SK-MEL-5 (cell line): ENCODE data around the gene FPR3. TPM values are rescaled to one million over a fixed set of nuclear protein-coding genes. Genes with fewer than 3 reads are reported as not detected.
"Not testable (repeated sequence)": the region's sequence is repeated elsewhere in the genome, so short reads cannot be mapped to it uniquely, and the experiment has no call there.

Source experiments
- DNase-seq: peaks from one replicate; pipeline ENCODE4 v3.0.0-alpha.2; 2016; ENCODE audit warnings: low read depth, low spot score
- in situ Hi-C: cut with HindIII; loops from 2 replicates; pipeline ENCODE4 v1.10.0; 2016; ENCODE audit warnings: low sequenced_read_pairs, high pct_unique_total_duplicates, low pct_unique_long_range_greater_than_20kb
- polyA plus RNA-seq, 2 experiments: library from polyadenylated mRNA; depleted of rRNA; stranded (reverse); fragments of >200 nt; gene quantifications; 2 replicates each; pipeline ENCODE4 v1.2.3, GENCODE V29; 2015
- total RNA-seq: library from RNA; depleted of rRNA; stranded (reverse); fragments of >200 nt; shearing (Covaris generic); gene quantifications from 2 replicates; pipeline ENCODE4 v1.2.3, GENCODE V29; 2014; rRNA removed

Gene FPR3
- total RNA-seq = not detected in 2 replicates
- polyA plus RNA-seq (2015; cell fraction: cytosol; rRNA removed) = not detected in 2 replicates
- polyA plus RNA-seq (2015; cell fraction: nucleus; rRNA removed) = not detected in 2 replicates

GRCh38 chr19:51794885-51795490 is at the start of gene FPR3:
FPR3 (plus strand) TSS chr19:51795157; CDS start chr19:51823749, 28,592 bp downstream.
- no peak for DNase-seq
- in situ Hi-C loops = no loop called here

DNA sequence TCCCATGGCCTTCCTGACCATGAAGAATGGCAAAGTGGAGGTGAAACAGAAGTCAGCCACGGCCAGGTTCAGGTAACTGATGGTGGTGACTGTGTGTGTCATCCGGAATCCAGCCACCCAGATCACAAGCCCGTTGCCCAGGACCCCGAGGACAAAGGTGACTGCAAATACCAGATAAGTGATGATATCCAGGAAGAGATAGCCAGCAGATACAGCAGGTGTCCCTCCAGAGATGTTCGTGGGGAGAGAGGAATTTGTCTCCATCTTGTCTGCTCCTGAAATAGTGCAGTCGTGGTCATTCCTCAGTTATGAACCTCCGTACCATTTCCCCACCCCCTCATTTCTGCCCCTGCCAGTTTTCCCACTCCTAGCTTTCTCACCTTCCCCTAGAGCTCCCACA is 48.2 kb upstream of the FPR3 start:
- no peak for DNase-seq
- in situ Hi-C loops = no loop called here

- DNase-seq = no peak
- in situ Hi-C loops = no loop called here
These were observed 45.0 kb upstream of the FPR3 start for GRCh38 chr19:51749979-51750378.

GRCh38 chr19:51750400-51751094 is 44.4 kb upstream of the FPR3 start:
- in situ Hi-C loops = no loop called here
- DNase-seq = no peak

DNA sequence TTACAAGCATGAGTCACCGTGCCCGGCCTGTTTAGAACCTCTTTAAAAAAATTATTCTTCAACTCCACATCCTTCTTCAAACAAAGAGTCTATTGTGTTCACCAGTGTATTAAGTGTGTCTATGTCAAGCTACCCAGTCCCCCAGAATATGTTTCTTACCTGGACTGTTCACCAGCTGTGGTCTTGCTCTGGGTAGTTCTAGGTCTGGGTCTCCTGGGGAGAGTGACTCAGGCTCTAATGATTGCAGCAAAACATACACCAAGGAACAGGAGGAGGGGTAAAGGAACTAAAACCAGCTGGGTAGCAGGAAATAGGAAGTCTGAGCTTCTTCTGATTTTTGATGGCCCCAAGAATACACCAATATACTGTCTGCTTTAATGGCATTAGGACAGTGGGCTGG is 43.3 kb upstream of the FPR3 start, which contains the start of gene FPR1:
FPR1 (minus strand) TSS at position 224 of the 400 bp plus-strand sequence. CDS start 4,884 bp downstream, outside the sequence.
- DNase-seq = no peak
- in situ Hi-C loops = no loop called here

GRCh38 chr19:51754109-51754508 is 40.8 kb upstream of the FPR3 start:
- in situ Hi-C loops = no loop called here
- no peak for DNase-seq

DNA sequence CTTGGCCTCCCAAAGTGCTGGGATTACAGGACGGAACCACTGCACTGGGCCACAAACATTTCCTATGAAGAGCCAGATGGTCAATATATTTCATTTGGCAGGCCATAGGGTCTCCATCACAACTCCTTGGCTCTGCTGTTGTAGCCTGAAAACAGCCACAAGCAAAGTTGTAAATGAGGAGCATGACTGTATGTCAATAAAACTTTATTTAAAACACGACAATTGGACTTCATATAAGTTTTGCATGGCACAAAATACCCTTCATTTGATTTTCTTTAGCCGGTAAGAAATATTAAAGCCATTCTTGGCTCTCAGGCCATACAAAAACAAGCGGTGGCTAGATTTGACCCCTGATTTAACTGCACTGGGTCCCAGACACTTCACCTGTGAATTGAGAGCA is 40.2 kb upstream of the FPR3 start:
- in situ Hi-C loops = no loop called here

GRCh38 chr19:51755571-51755970 is 39.4 kb upstream of the FPR3 start:
- in situ Hi-C loops = no loop called here

More for the DNA sequence above, 40.2 kb upstream of the FPR3 start:
- DNase-seq = no peak

GRCh38 chr19:51760697-51761356 is 34.1 kb upstream of the FPR3 start, which contains the start of gene FPR2:
FPR2 (plus strand) TSS chr19:51761180; CDS start chr19:51768659, 7,479 bp downstream.
- no peak for DNase-seq
- in situ Hi-C loops = no loop called here

More at GRCh38 chr19:51755571-51755970, 39.4 kb upstream of the FPR3 start:
- no peak for DNase-seq

DNA sequence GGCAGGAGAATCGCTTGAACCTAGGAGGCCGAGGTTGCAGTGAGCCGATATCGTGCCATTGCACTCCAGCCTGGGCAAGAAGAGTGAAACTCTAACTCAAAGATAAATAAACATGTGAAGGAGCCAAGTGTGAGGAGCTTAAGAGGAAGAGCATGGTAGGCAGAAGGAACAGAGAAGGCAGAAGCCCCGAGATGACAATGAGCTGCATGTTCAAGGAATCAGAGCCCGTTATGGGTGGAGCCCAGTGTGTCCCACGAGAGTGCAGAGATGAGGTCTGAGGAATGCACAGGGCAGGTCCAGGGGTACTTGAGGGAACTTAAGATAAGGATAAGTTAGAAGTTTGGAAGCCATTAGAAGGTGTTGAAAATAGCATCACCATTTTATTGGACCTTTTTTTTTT is 33.3 kb upstream of the FPR3 start:
- no peak for DNase-seq
- in situ Hi-C loops = no loop called here

GRCh38 chr19:51765086-51765485 is 29.9 kb upstream of the FPR3 start:
- in situ Hi-C loops = no loop called here
- no peak for DNase-seq

GRCh38 chr19:51766461-51766860 is 28.5 kb upstream of the FPR3 start:
- DNase-seq = no peak
- in situ Hi-C loops = no loop called here

- in situ Hi-C loops = no loop called here
- no peak for DNase-seq
These were observed 23.4 kb upstream of the FPR3 start for GRCh38 chr19:51771376-51772130.

DNA sequence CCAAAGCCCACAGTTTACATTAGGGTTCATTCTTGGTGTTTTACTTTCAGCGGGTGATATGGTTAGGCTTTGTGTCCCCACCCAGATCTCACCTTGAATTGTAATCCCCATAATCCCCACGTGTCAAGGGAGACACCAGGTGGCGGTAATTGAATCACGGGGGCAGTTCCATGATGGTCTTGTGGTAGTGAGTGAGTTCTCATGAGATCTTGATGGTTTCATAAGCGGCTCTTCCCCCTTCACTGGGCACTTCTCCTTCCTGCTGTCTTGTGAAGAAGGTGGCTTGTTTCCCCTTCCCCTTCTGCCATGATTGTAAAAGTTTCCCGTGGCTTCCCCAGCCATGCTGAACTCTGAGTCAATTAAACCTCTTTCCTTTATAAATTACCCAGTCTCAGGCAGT is 22.0 kb upstream of the FPR3 start:
- in situ Hi-C loops = no loop called here
- no peak for DNase-seq

DNA sequence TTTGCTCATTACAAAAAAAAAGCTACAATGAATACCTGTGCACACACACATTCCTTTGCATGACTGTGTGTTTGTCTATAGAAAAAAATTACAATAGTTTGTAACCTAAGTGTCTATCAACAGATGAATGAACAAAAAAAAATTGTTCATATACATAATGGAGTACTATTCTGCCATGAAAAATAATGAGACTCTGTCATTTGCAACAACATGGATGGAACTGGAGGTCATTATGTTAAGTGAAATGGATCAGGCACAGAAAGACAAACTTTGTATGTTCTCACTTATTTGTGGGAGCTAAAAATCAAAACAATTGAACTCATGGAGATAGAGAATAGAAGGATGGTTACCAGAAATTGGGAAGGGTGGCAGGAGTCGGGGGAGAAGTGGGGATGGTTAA is 18.4 kb upstream of the FPR3 start:
- DNase-seq, in situ Hi-C loops: not testable (repeated sequence)

DNA sequence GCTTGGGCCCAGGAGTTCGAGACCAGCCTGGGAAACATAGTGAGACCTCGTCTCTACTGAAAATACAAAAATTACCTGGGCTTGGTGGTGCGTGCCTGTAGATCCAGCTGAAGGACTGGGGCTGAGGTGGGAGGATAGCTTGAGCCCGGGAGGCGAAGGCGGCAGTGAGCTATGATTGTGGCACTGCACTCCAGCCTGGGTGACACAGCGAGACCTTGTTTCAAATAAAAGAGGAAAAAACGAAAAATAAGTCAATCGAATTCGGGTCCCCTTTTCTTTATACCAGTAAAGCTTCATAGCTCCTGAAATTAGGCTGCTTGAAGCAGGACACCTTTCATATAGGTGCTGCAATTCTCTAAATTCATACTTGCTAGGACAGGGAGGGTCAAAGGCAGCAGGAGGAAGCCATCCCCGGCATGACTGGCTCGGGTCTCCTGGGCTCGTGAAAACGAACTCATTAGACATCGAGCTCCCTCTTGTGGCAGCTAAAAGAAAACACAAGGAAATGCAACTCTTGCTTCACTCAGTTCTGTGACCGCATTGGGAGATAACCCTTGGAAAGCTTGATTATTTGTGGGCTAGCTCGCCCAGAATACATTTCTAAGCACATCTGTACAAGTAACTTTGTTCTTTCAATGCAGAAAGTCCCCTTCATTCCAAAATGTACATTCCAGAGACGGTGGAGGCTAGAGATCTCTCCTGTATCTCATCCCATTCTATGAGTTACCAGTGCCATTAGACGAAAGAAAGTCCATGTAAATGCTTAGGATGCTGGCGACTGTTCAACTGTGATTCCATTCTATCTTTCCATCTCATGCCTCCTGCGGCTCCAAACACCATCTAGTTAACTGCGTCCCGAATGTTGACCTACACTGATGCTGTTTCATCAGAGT is 17.1 kb upstream of the FPR3 start:
- in situ Hi-C loops = no loop called here
- DNase-seq = peak; percentile 75

GRCh38 chr19:51779181-51779580 is 15.8 kb upstream of the FPR3 start:
- in situ Hi-C loops = no loop called here

More at GRCh38 chr19:51779181-51779580, 15.8 kb upstream of the FPR3 start:
- no peak for DNase-seq
